ENCODE data around the gene TMBIM4.

The TMBIM4 gene

GRCh38 chr12:66085998-66086397, 83.8 kb downstream of the TMBIM4 start:
- DNase-seq: no peak

All from stimulated activated CD4-positive, alpha-beta T cell treated with anti-CD3 and anti-CD28 coated beads, Interleukin-4, amount 100 ng/mL, for 24 hours (primary cell).